NCI-H128 (cell line): ENCODE results near the gene MCCD1.
A peak's percentile ranks its signal among the peaks of the same experiment; 100 is the strongest.
"Not testable (repeated sequence)": the region's sequence is repeated elsewhere in the genome, so short reads cannot be mapped to it uniquely, and the experiment has no call there.

Experiments
- DNase-seq: peaks from one replicate; lab custom pipeline; 2025; ENCODE audit not compliant: unreplicated experiment; lab: John Stamatoyannopoulos, UW

The MCCD1 gene

DNA sequence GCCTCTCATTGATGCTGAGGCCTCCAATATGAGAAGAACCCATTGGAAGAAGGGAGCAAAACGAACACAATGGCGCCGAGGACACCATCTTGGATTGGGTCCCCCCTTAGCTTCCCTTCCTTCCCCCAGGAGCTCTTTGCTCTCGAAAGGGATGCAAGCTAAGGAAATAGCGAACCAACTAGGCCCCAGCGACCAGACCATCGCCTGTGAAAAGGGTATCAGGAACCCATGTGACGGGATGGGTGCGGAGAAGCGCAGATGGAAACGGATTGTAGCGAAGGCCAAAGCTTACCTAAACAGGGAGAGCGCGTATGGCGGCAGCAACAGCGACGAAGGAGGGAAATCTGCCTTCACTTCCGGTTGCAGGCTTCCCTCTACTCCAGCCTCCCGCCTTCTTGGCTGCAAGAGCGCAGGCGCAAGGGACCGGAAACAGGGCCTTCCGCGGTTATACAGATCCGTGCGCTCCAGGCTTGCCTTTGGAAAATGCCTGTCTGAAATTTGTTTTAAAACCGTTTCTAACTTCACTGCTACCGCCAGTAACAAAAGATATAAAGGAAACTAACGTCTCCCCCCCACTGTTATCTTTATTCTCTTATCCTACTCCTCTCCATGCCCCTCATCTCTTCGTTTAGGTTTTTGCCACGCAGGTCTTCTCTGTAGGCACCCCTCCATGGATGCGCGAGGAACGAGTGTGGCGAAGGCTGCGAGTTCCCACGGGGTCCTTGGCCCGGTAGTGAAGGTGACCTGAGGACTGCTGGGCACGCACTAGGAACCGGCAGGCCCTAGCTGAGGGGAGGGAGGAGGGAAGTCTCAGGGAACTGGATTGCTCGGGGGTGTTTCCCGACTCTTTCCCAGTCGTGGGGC lies 13.1 kb downstream of the MCCD1 start, which contains the start of gene DDX39B:
Gene DDX39B, minus strand, starts transcription at position 346 of the 864 bp plus-strand sequence. CDS start 1,471 bp downstream, outside the sequence.
- peak; percentile 91 for DNase-seq

DNA sequence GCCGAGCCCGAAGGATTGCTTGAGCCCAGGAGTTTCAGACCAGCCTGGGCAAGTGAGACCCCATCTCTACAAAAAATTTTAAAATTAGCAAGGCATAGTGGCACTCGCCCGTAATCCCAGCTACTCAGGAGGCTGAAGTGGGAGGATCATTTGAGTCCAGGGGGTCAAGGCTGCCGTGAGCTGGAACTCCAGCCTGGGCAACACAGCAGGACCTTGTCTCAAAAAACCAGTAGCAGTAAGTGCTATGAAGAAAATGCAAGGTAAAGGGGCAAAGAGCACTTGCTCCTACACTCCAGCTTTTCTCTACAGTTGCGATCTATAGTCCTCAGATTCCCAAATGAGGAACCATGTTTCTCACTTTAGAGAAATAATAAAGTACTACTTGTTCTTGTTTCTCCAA lies 14.9 kb downstream of the MCCD1 start:
- no peak for DNase-seq

DNA sequence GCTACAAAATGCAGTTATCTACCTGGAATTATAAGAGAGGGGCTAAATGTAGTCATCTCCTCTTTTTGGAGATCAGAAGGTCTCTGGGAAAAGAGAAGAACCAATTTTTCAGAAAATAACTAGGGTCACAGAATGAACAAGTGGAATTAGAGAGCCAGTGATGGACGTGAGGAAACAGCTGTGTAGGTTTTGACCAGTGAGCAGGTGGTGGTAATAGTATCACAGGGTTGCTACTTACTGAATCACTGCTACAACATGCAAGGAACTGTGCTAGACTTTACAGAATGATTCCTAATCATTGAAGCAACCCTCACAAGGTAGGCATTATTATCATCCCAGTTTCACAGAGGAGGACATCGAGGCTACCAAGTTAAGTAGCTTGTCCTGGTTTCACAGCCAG lies 15.9 kb downstream of the MCCD1 start:
- DNase-seq = no peak

DNA sequence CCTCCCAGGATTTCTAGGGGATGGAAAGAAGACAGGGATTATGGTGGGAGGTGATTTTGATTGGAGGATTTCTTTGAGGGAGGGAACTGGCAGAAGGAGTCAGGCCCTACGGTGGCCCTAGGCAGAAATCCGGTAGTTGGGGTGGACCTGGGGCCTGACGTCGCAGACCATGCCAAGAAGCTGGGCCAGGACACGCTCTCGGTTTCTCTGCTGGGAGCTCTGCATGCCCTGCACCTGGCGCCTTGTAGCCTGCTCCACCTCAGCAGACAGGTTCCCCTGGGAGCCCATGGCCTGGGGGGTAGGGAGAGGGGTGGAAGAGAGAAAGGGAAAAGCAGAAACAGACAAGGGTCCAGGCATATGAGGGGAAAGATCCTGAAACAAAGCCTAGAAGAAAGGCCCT lies 16.5 kb downstream of the MCCD1 start:
- no peak for DNase-seq

DNA sequence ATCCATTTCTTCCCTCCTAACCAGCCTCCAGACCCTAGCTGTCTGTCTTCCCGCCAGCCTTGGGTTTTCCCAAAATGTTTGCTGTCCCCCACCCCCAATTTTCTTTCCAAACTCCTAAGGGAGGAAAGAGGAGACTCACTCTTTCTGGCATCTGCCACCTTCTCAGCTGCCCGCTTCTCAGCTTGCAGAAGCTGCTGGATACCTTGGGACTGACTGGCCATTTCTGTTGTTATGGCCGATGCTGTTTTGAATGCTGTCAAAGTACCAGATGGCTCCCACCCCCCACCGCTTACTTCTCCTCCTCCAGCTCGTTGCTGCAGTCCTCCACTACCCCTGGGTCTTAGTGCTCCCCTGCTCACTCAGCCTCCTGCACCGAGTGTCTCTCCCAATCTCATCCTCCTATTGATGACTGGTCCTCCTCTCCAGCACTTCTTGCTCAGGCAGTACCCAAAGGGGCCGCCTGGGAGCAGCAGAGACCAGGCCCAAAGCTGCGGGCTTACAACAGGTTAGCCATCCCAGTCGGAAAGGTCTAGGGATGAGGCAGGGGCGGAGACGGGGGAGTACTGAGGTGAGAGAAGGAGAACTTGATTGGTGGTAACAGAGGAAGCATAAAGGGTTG lies 17.7 kb downstream of the MCCD1 start, which contains the start of gene ATP6V1G2:
Gene ATP6V1G2, minus strand, starts transcription at position 270 of the 619 bp plus-strand sequence. Its CDS starts 49 bp downstream, at position 221.
- DNase-seq = peak; percentile 89

DNA sequence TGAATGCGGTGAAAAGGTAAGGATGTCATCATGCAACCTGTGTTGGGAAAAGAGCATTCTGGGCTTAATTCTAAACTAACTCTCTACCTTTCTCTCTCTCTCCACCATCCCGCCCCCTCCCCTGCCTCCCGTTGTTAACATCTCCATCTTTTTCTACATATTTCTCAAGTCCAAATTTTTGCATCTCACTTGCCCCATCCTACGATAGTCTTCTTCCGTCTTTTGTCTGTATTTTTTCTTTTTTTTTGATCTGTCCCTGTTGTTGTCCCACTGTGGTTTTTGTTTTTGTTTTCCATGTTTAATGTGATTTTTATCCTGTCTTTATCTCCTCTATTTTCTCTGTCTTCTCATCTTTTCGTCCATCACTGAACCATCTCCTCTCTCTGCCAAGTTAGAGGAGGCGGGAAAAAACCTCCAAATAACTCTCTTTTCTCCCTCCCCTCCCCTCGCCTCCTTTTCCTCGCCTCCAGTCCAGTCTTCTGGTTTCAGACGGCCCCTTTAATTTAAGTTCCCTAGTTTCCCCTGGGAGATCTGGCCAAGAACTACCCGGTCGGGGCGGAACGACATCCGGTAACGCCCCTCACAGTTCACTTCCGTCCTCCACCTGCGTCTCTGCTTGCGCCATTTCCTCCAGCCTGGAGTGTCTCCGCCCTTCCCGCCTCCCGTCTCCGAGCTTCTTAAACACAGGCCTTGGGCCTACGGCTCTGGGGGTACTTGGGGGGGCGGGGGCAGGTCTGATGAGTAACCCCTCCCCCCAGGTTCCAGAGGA lies 18.4 kb downstream of the MCCD1 start, which contains the start of gene NFKBIL1:
Gene NFKBIL1, plus strand, starts transcription at position 651 of the 769 bp plus-strand sequence. Its CDS starts 87 bp downstream, at position 738.
- peak; percentile 90 for DNase-seq

DNA sequence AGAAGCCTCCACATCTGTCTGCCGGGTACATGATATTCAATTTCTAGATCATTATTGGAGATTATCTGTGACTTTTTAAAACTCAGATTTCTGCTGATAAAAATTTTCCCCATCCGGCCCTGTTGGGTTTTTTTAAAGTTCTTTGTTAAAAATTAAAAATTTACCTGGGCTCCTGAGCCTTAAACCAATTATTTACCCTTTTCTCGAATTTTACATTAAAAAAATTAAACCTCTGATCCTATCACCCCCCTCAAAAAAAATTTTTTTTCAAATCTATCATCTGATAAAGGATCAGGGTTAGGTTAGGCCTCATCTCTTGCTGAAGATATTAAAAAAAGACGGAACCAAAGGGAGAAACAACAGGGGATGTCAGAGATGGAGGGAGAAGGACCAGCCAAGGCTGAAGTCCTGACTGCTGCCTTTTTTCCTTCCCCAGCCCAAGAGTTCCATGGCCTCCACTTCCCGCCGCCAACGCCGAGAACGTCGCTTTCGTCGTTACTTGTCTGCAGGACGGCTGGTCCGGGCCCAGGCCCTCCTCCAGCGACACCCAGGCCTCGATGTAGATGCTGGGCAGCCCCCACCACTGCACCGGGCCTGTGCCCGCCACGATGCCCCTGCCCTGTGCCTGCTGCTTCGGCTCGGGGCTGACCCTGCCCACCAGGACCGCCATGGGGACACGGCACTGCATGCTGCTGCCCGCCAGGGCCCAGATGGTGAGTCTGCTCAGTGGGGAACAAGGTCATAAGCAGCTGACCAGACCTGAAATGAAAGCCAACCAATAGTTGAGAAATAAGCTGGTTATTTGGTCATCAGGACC lies 19.2 kb downstream of the MCCD1 start:
- no peak for DNase-seq

DNA sequence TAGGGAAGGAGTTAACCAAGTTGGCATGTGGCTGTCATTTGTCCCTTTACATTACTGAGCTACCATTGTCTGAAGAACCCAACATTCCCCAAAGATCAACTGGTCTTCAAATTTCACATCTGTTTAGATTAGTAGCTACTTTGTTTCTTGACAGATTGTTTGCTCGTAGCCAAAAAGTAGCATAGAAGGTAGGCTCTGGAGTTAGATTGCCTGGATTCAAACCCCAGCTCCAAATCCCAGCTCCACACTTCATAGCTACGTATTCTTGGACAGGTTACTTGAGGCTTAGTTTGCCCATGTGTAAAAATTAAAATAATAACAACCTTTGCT lies 19.7 kb downstream of the MCCD1 start:
- no peak for DNase-seq

DNA sequence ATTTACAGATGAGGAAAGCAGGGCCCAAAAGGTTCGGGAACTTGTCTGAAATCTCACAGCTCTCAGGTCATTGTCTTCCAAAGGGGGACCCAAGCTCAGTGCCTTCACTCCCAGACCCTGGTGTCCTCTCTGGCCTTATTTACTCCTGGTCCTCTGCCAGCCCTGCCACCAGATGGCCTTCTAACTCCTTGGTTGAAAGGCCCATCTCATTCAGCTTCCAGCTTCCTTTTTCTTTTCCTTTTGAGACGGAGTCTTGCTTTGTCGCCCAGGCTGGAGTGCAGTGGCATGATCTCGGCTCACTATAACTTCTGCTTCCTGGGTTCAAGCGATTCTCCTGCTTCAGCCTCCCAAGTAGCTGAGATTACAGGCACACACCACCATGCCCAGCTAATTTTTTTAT lies 22.6 kb downstream of the MCCD1 start:
- not testable (repeated sequence) for DNase-seq

DNA sequence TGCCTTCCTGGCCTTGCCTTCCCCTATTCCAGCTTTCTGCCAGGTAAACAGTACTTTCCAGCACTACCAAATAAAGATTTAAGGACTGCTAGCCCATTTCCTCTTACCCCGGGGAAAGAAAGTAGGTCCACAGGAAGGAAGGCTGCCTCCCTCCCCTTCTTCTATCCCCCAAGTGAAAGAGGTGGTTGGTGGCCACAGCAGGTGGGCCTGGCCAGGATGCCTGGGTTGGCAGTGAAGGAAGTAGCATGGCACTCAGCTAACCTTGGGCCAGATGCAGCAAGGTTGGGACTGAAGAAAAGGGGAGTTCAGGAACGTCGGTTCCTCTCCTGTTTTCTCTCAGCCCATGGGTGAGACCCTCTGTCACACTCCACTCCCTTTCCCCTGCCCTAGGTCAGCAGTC lies 27.5 kb downstream of the MCCD1 start:
- no peak for DNase-seq

DNA sequence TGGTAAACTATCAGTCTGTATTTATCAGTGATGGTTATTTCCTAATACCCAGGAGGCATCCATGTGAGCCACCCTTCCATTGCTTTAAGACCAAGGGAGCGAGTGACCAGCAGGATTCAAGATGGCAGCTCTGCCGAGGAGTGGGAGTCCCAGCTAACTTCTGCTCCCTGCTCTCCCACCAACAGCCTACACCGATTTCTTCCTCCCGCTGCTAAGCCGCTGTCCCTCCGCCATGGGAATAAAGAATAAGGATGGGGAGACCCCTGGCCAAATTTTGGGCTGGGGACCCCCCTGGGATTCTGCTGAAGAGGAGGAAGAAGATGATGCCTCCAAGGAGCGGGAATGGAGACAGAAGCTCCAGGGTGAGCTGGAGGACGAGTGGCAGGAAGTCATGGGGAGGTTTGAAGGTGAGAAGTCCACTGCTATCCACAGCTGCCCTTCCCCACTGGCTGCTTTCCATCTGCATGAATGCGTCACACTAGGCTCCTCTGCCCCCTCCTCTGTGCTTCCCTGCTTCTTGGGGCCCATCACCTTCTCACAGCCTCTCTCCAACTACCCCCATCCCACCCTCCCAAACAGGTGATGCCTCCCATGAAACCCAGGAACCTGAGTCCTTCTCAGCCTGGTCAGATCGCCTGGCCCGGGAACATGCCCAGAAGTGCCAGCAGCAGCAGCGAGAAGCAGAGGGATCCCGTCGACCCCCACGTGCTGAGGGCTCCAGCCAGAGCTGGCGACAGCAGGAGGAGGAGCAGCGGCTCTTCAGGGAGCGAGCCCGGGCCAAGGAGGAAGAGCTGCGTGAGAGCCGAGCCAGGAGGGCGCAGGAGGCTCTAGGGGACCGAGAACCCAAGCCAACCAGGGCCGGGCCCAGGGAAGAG lies 28.9 kb downstream of the MCCD1 start:
- no peak for DNase-seq

DNA sequence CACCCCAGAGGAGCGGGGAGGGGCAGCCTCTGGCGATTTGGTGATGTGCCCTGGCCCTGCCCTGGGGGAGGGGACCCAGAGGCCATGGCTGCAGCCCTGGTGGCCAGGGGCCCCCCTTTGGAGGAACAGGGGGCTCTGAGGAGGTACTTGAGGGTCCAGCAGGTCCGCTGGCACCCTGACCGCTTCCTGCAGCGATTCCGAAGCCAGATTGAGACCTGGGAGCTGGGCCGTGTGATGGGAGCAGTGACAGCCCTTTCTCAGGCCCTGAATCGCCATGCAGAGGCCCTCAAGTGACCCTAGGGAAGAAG lies 29.5 kb downstream of the MCCD1 start:
- no peak for DNase-seq

DNA sequence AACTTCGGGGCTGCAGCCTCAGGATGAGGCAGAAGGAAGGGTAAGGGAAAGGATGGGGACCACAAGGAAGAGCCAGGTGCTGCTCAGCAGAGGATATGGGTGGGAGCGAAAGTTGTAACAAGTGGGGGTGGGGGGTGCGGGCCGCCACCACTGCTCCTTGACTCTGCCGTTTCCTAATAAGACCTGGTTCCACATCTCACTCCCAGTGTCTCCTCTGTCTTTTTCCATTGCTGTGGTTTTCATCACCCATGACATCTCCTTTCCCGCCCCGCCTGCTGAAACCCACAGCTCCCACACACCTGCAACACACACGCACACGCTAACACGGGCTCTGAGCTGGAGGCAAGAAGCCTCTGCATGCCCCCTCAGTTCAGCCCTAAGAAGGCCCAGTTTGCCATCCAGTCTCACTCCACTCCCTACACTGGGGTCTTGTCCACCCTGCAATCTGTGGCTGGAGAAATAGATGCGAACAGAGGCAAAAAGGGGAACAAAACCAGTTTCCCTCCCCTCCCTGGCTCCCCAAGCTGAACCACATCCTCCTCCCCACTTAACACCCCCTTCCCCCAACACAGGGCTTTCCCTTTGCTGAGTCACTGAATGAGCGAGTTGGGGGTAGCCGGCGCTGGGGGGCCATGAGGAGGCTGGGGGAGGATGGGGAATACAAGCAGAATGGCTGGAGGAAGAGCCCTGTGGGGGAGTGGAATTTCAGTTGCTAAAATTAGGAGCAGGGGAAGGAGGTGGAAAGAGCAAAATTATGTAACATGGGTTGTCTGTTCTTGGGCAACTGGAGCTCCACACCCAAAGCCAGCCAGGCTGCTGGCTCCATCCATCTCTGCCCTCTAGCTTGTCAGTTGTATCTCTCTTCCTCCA lies 30.1 kb downstream of the MCCD1 start:
- no peak for DNase-seq

DNA sequence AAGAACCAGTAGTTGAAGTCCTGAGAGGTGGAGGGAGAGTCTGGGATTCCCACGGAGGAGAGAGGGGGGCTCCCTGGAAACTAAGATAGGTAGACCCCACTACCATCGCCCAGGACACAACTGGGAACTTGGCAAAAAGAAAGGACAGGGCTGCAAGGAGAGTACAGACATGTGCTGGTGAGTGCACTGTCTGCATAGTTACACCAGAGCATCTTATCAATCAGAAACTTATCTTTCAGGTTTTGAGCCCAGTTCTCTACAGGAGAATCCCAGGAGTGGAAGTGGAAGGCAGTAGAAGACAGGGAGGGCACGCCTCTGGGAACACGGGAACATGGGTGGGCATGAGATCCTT lies 30.8 kb downstream of the MCCD1 start:
- no peak for DNase-seq

DNA sequence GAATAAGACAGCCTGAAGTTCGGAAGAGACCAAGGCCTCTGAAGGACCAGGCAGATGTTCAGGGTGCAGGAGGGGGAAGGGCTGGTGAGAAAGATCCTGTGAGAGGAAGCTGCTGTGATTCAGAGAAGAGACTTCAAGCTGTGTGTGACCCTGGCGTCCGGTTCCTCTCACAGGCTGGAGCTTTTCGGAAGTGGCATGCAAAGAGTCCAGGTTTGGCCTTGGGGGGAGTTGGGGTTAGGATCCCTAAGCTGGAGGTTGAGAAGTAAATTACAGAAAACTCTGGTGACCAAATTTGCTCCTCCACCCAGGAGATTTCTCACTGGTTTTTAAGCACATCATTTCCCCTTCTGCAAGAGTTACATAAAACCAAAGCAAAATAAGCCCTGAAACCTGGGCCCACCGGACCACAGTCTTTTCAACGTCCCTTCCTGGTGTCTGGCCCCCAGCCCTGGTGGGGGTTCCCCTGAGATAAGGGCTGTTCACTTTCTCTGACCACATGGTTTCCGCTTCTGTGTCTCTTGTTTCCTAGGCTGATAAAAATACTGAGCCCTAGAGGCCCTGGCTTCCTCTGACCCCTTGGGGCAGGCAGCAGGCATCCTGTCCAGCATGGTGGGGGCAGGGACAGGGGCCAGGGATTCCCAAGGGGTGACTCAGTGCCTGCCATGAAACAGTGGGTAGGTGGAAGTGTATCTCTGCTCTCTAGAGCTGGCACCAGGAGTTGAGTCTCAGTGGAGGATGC lies 31.4 kb downstream of the MCCD1 start:
- DNase-seq = no peak

DNA sequence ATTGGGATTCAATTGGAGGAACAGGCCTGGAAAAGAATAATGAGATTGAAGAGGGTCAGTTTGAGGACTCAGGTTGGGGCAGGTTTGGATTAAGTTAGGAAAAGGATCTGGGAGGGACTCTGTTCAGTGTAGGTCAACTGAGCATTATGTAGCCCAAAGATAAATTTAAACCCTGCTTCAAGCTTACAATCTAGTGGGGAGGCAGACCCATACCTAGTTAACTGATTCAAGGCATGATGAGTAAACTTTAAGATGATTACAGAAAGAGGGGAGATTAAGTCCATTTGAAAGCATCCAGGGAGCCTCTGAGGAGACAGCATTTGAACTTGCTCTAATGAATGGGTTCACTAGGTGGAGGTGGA lies 31.9 kb downstream of the MCCD1 start:
- DNase-seq = no peak

DNA sequence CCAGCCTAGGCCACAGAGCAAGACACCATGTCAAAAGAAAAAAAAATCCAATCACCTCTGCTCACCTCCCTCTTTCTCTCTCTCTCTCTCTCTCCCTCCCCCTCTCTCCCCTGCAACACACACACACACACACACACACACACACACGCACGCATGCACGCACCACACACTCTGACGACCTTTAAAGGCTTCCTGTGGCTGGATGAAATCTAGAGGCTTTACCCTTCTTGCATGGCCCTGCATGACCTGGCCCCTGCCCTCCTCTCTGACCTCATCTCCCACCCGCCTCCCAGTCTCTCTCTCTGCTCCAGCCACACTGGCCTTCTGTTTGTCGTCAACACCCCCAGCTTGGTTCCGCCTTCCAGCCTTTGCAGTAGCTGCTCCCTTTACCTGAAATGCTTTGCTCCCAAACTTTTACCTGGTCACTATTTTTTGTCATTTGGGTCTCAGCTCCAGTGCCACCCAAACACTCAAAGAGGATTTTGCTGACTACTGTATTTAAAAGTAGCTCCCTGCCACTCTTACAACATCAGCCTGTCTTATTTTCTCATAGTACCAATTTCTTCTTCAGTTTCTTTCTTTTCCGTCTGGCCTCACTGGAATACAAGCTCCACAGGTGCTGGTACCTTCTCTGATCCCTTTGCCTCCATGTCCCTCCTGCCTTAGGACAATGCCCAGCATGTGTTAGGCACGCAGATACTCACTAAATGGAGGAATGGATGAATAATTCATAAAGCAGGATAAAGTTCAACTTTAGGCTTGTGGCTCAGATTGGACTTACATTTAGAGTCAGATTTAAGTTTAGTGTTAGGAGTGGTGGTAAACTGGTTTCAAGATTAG lies 39.0 kb downstream of the MCCD1 start:
- DNase-seq = no peak

DNA sequence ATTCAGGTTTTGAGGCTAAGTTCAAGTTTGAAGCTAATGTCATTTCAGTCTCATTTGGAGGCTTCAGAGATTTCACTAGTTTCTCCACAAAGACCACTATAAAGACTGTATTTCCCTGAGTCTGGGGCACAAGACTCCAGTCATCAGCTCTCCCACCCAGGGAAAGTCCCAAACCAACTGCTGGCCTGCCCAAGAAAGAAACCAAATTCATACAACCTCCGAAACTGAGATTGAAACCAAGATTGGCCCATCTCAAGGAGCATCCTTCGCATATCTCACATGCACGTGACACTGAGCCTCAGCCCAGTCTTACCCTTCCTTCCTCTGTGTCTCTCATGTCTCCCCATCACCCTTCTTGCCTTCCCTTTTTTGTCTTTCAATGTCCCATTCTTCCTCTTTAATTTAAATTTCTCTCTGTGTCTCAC lies 39.8 kb downstream of the MCCD1 start:
- DNase-seq = no peak
